Panc1 (cell line): ENCODE measurements around the gene SDK1. TPM values are rescaled to one million over a fixed set of nuclear protein-coding genes. Genes with fewer than 3 reads are reported as not detected.
A peak's percentile ranks its signal among the peaks of the same experiment; 100 is the strongest.

Source experiments
- ATAC-seq: fragments of 200-7000 bp; cut with Tn5 transposase; 2 replicates; pipeline ENCODE4 v1.9.1; 2020; ENCODE audit warnings: mild to moderate bottlenecking, moderate library complexity
- BruUV-seq: library from RNA; stranded (reverse); fragments of 400-500 nt; replicated peaks from 2 replicates; lab custom pipeline; 2021; lab: Mats Ljungman, UMichigan
- CTCF ChIA-PET: fragments of 300-600 bp; sonication (Branson Sonifier 250); formaldehyde crosslinking; loops from one replicate; lab custom pipeline; 2022; ENCODE audit warnings: antibody characterized with exemption; lab: Charles Lee
- POLR2A ChIA-PET: fragments of 300-600 bp; sonication (Branson Sonifier 250); formaldehyde crosslinking; loops from one replicate; lab custom pipeline; 2022; ENCODE audit warnings: antibody characterized with exemption; lab: Charles Lee
- DNase-seq: peaks from one replicate; pipeline ENCODE4 v3.0.0-alpha.2; 2010; ENCODE audit warnings: low read depth, low spot score
- H3K27ac ChIP-seq: 2 replicates; pipeline ENCODE4 v1.5.1; 2011; ENCODE audit warnings: mild to moderate bottlenecking, low read length, inconsistent platforms
- H3K27me3 ChIP-seq: fragments of 200-500 bp; sonication (Bioruptor generic); 2 replicates; pipeline ENCODE4 v1.6.0; 2014; ENCODE audit warnings: low read length, inconsistent platforms; ENCODE audit not compliant: control insufficient read depth, insufficient read depth
- H3K36me3 ChIP-seq: fragments of 200-500 bp; sonication (Bioruptor generic); 2 replicates; pipeline ENCODE4 v1.5.1; 2014; ENCODE audit warnings: inconsistent platforms, mild to moderate bottlenecking, low read length, moderate library complexity; ENCODE audit not compliant: control insufficient read depth, insufficient read depth
- H3K4me1 ChIP-seq: 2 replicates; pipeline ENCODE4 v1.5.1; 2011; ENCODE audit warnings: inconsistent platforms, mild to moderate bottlenecking, low read length, moderate library complexity; ENCODE audit not compliant: control insufficient read depth, insufficient read depth
- H3K4me3 ChIP-seq, 2 experiments: 2 replicates each; pipeline ENCODE4 v1.5.1; 2011 to 2012; ENCODE audit warnings: low read depth in 2 of 2, low read length in 2 of 2, mild to moderate bottlenecking in 2 of 2, inconsistent platforms in 1 of 2, moderate library complexity in 1 of 2
- H3K9me3 ChIP-seq: fragments of 200-500 bp; sonication (Bioruptor generic); 2 replicates; pipeline ENCODE4 v1.5.1; 2014; ENCODE audit warnings: low read depth, mild to moderate bottlenecking, inconsistent platforms, low read length, moderate library complexity; ENCODE audit not compliant: control insufficient read depth, insufficient read depth
- POLR2AphosphoS5 ChIP-seq: IDR thresholded peaks from 2 replicates; pipeline ENCODE4 v1.6.1; 2012; ENCODE audit warnings: mild to moderate bottlenecking, low read depth, low read length, moderate library complexity
- SIN3A ChIP-seq: IDR thresholded peaks from 2 replicates; pipeline ENCODE4 v1.6.1; 2012; ENCODE audit warnings: low read depth, mild to moderate bottlenecking, low read length, moderate library complexity, borderline replicate concordance; ENCODE audit not compliant: insufficient read depth
- TCF7L2 ChIP-seq: IDR thresholded peaks from 2 replicates; pipeline ENCODE4 v1.6.1; 2011; ENCODE audit warnings: mild to moderate bottlenecking, low read depth, low read length, inconsistent platforms
- in situ Hi-C: cut with HindIII; loops from 2 replicates; pipeline ENCODE4 v1.10.0; 2016; ENCODE audit warnings: low sequenced_read_pairs, low pct_unique_long_range_greater_than_20kb
- intact Hi-C: fragments of 100-400 bp; cut with micrococcal nuclease; formaldehyde crosslinking; loops from one replicate; pipeline ENCODE4 v1.10.0; 2022; ENCODE audit not compliant: unreplicated experiment
- total RNA-seq: library from RNA; stranded (reverse); gene quantifications from one replicate; pipeline ENCODE4 v1.2.1, GENCODE V29; 2021; ENCODE audit not compliant: unreplicated experiment
- TF ChIP-seq, protein P1 (sequence below), 2 experiments: IDR thresholded peaks; 2 replicates each; pipeline ENCODE4 v1.6.1; 2011 to 2012; ENCODE audit warnings: low read depth in 2 of 2, control low read depth in 1 of 2, low read length in 1 of 2, mild to moderate bottlenecking in 1 of 2, moderate library complexity in 1 of 2; ENCODE audit not compliant: insufficient read depth in 1 of 2
- TF ChIP-seq, protein P2 (sequence below): fragments of 450-650 bp; IDR thresholded peaks from 2 replicates; pipeline ENCODE4 v1.5.1; 2017; ENCODE audit warnings: mild to moderate bottlenecking

The SDK1 gene
- total RNA-seq, 1 experiment from 2014 or later, result 47.4 TPM

DNA sequence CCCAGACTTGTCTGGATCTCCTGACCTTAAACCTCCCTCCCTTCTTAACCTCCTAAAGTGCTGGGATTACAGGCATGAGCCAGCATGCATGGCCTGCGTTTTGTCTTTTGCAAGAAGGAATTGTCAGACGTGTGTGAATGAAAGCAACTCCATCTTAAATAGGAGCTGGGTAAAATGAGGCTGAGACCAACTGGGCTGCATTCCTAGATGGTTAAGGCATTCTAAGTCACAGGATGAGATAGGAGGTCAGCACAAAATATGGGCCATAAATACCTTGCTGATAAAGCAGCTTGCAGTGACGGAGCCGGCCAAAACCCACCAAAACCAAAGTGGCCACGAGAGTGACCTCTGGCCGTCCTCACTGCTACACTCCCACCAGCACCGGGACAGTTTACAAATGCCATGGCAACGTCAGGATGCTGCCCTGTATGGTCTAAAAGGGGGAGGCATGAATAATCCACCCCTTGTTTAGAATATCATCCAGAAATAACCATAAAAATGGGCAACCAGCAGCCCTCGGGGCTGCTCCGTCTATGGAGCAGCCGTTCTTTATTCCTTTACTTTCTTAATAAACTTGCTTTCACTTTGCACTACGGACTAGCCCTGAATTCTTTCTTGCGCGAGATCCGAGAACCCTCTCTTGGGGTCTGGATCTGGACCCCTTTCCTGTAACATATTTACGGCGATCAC lies 41.2 kb upstream of the SDK1 start:
- H3K27me3 ChIP-seq, result no peaks in the 10 kb centered on the region
- CTCF ChIA-PET, result no interaction called here
- H3K9me3 ChIP-seq, result no peaks in the 10 kb centered on the region
- TF ChIP-seq TCF7L2, result no peak
- H3K4me1 ChIP-seq, result peaks cover 38% of the 10 kb centered on the region
- no TSS peak for BruUV-seq
- H3K36me3 ChIP-seq, result no peaks in the 10 kb centered on the region
- ATAC-seq, result peak; percentile 23
- peak overlapping the region; percentile 41 to 66 for H3K4me3 ChIP-seq
- intact Hi-C loops (no loop called here), in situ Hi-C loops (no loop called here)
- POLR2A ChIA-PET, result interaction anchor here (0.5 to 0.6 kb wide), 2 partner anchors 45 to 439 kb away, joined by 5 read pairs; no protein-coding TSS in a partner anchor
- DNase-seq, result no peak
- peak overlapping the region; percentile 80 for H3K27ac ChIP-seq

DNA sequence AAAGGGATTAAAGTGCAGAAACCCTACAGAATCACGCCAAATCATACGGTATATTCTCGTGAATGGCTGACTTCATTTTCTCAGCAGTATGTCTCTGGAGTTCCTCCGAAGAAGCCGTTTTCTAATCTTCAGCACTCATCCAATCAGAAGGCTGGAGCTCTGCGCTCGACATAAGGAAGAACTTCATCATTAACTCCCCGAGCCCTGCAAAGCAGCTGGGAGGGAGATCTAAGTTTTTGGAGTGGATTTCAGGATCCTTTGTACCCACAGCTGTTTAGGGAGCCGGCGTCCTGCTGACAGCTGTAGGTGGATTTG lies 40.7 kb upstream of the SDK1 start:
- intact Hi-C loops, result no loop called here
- in situ Hi-C loops, result no loop called here
- BruUV-seq, result no TSS peak

More for the DNA sequence above, 40.7 kb upstream of the SDK1 start:
- ChIA-PET POLR2A (interaction anchor here (0.6 kb wide), 1 partner anchor 440 kb away, joined by 5 read pairs; no protein-coding TSS in a partner anchor), CTCF (no interaction called here)
- peak overlapping the region; percentile 80 for H3K27ac ChIP-seq
- H3K36me3 ChIP-seq, result no peaks in the 10 kb centered on the region
- TF ChIP-seq POLR2AphosphoS5, result no peak
- no peak for TF ChIP-seq TCF7L2
- TF ChIP-seq SIN3A, result no peak
- TF ChIP-seq, protein P1, sequence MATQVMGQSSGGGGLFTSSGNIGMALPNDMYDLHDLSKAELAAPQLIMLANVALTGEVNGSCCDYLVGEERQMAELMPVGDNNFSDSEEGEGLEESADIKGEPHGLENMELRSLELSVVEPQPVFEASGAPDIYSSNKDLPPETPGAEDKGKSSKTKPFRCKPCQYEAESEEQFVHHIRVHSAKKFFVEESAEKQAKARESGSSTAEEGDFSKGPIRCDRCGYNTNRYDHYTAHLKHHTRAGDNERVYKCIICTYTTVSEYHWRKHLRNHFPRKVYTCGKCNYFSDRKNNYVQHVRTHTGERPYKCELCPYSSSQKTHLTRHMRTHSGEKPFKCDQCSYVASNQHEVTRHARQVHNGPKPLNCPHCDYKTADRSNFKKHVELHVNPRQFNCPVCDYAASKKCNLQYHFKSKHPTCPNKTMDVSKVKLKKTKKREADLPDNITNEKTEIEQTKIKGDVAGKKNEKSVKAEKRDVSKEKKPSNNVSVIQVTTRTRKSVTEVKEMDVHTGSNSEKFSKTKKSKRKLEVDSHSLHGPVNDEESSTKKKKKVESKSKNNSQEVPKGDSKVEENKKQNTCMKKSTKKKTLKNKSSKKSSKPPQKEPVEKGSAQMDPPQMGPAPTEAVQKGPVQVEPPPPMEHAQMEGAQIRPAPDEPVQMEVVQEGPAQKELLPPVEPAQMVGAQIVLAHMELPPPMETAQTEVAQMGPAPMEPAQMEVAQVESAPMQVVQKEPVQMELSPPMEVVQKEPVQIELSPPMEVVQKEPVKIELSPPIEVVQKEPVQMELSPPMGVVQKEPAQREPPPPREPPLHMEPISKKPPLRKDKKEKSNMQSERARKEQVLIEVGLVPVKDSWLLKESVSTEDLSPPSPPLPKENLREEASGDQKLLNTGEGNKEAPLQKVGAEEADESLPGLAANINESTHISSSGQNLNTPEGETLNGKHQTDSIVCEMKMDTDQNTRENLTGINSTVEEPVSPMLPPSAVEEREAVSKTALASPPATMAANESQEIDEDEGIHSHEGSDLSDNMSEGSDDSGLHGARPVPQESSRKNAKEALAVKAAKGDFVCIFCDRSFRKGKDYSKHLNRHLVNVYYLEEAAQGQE (IDR thresholded peaks at IDR 0.05; ENCODE audit: insufficient read depth in 1 of 2, low read depth in 2 of 2, low read length in 1 of 2), result no peak
- TF ChIP-seq, protein P2, sequence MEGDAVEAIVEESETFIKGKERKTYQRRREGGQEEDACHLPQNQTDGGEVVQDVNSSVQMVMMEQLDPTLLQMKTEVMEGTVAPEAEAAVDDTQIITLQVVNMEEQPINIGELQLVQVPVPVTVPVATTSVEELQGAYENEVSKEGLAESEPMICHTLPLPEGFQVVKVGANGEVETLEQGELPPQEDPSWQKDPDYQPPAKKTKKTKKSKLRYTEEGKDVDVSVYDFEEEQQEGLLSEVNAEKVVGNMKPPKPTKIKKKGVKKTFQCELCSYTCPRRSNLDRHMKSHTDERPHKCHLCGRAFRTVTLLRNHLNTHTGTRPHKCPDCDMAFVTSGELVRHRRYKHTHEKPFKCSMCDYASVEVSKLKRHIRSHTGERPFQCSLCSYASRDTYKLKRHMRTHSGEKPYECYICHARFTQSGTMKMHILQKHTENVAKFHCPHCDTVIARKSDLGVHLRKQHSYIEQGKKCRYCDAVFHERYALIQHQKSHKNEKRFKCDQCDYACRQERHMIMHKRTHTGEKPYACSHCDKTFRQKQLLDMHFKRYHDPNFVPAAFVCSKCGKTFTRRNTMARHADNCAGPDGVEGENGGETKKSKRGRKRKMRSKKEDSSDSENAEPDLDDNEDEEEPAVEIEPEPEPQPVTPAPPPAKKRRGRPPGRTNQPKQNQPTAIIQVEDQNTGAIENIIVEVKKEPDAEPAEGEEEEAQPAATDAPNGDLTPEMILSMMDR, result no peak
- no peaks in the 10 kb centered on the region for H3K27me3 ChIP-seq
- peak; percentile 74 for ATAC-seq
- no peak for DNase-seq
- no peaks in the 10 kb centered on the region for H3K9me3 ChIP-seq
- peaks cover 43% of the 10 kb centered on the region for H3K4me1 ChIP-seq
- H3K4me3 ChIP-seq, result peak overlapping the region; percentile 41 to 66
